Measurements from ENCODE around the gene NDST4.
A peak's percentile ranks its signal among the peaks of the same experiment; 100 is the strongest.

The NDST4 gene

DNA sequence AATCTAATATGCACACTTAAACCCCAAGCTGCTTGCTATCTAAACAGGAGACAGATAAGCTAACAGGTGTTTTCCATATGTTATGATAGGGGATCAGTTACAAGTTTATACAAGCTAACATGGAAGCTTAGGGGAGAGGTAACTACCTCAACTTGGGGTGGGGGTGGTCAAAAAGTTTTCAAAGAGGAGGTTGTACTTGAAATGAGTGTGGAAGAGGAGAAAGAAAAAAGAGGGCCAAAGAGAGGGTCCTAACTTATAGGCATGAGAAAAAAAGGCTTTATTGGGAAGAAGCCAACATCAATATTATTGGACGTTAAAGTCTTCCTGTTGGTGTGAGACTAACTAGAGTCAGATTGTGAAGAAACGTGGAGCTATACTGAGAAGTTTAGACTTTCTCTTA, 205.9 kb downstream of the NDST4 start:
- DNase-seq: no peak

DNA sequence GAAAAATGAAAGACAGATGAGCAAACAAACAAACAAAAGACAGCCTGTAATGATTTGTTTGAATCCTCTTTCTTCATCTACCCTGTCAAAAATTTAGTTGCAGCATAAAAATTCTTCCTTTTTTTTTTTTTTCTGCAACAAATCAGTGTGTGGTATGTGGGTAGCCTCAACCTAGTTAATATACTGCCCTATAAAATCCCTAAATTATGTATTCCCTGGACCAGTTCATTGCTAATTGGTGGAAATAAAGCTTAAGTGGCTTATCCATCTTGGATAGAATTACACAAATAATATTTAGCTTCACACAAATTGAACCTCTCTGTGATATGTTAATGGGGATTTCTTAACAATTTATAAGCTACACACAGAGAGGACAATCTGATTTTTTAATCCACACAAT, 208.4 kb downstream of the NDST4 start:
- no peak for DNase-seq

DNA sequence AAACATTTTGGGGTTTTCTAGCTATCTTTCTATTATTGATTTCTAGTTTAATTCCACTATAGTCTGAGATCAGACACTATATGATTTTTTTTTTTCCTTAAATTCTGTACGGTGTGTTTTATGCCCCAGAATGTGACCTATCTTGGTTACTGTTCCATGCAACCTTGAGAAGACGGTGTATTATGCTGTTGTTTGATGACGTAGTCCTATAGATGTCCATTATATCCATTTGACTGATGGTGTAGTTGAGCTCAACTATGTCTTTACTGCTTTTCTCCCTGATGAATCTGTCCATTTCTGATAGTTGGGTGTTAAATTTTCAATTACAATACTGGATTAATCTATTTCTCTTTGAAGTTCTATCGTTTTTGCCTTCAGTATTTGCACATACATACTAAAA, 212.5 kb downstream of the NDST4 start:
- no peak for DNase-seq

DNA sequence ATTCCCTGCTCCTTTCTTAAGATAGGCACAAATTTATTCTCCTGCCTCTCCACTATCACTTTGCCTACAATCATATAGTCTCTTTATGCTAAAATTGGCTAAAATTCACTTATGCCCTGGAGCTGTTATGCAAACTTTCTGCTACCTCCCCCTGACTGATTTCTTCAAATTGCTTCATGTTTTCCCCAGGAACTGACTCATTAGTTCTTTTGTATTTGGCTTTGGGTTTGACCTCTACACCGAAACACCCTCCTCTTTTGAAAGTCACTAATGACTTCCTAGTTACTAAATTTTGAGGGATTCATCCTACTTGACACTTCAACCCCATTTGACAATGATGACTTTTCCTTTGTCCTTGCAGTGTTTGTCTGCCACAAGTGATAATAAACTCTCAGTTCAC, 222.6 kb downstream of the NDST4 start:
- DNase-seq: no peak

DNA sequence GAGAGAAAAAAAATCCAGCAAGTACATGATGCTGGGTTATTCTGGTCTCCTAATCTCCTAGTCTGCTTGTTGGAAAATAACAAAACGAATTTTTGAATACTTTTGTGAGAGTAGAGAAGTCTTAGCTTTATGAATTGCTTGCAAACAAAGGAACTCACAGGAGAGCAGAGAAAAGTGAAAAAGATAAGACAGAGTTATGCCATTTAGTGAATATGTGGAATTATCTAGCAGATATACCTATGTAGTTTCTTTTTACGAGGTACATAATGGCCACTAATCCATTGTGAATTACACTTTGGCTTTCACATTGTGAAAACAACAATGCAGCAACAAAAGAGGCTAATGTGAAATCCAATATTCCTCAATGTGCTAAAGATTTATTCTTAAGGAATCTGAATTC, 226.7 kb downstream of the NDST4 start:
- no peak for DNase-seq

DNA sequence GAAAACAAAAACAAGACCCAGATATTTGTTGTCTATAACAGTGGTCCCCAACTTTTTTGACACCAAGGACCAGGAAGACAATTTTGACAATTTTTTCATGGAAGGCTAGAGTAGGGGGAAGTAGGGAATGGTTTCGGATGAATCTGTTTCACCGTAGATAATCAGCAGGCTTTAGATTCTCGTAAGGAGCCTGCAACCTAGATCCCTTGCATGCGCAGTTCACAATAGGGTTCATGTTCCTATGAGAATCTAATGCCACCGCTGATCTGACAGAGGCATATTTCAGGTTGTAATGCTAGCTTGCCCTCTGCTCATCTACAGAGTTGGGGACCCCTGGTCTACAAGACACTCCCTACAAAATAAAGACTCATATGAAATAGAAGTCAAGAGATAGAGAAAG, 229.8 kb downstream of the NDST4 start:
- no peak for DNase-seq

DNA sequence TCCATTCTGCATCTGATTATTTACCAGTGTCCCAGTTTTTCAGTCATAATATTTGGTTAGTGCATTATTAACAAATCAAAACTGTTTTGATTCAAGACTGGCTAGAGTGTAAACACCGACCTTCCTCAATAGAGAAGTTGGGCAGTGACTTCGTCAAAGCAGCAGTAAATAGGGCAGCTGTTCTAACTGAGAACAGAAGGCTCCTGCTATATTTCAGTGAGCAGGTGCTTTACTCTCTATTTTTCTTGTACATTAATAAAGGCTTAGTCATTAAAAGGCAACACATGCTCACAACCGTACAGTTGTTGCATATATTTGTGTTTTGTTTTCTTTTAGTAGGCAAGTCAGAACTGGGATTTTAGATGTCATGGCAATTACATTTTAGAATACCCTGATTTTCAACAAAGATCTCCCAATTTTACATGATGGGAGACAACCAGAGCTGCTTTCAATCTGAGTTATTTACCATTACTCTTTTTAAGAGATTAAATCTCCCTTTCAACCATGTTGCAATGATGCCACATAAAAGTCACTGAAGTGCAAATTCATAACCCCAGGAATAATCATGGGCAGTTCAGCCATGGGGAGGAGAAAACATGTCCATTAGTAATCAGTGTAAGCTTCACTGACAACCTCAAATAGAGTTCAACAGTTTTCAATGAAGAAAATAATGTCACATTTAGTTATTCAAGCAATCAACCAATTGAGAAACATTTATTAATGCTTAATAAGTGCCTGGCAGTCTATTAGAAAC, 233.3 kb downstream of the NDST4 start:
- no peak for DNase-seq

DNA sequence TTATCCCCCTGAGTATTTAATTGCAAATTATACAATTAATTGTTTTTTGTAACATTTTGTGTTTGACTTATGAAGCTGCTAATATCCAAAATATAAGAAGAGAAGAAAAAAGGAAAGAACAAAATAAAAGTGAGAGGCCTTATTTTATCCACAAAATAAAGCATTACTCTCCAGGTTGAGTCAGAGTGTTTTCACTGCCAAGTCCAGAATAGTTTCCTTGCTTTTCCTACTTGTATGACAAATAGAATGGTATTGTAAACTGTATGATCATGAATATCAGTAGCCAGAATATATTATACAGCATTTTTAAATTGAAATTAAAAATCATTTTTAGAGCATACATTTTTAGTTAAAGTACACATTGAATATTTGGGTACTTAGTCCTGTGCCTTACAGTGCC, 237.8 kb downstream of the NDST4 start:
- DNase-seq: no peak

DNA sequence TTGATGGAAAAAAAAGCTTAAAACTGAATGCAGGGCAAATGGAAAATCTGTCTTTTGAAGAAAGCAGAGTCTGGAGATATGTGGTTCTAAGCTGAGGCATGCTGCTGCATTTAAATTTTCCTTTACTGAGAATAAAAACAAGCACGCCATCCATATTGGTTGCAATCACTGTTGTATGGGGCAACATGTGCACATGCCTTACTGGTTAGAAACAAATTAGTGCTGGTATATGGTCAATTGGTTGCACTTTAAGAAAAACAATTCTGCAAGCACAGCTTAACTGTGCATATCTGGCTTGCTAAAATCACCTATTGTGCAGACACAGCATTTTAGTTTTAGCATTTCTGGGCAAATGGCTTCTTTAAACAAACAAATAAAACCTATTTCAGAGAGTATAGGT, 239.1 kb downstream of the NDST4 start:
- no peak for DNase-seq

DNA sequence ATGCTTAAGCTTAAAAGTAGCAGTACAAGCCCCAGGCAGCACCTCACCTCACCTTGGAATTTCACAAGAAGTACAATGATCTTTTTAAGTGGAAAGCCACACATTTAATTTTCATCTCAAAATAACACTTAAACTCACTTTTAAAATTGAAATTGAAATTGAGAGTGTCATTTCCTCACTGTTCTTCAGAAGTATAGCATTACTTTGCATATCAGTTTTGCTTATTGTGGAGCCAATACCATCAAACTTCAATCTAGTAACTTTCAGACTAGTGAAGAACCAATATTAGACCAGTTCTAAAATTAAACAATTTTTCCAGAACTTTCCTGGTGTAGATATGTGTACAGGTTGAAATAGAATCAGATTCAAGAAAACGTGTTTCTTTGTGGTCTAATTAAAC, 242.4 kb downstream of the NDST4 start:
- no peak for DNase-seq

DNA sequence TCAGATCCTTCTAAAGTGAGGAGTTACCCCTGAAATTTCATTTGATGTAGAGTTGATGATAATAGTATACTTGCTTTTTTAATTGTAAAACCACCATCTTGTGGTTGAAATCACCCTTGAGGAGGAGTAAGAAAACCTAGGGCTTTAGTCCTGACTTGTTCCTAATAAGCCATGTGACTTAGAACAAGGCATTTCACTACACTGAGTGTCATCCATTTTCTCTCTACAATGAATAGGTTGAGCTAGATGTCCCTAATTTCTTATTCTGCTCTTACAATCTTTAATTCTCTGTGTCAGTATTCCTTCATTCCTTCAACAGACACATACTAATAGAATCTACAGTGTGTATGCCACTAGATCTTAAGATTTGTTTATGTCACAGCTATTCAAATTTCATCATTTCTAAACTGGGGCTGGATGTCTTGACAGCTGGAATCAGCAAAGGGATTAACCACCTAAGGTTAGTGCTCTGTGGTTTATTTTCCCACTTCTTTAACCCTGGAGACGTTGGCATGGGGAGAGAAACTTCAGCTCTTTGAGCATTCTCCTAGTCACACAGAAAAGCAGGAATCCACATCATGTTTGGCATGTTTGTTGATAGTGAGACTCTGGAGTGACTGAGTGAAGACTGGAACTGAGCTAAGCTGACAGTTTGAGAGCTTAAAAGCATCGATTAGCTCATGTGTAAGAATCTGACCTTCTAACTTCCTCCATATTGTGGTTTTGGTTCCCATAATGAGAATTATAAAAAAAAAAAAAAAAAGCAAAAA, 246.3 kb downstream of the NDST4 start:
- DNase-seq: no peak

DNA sequence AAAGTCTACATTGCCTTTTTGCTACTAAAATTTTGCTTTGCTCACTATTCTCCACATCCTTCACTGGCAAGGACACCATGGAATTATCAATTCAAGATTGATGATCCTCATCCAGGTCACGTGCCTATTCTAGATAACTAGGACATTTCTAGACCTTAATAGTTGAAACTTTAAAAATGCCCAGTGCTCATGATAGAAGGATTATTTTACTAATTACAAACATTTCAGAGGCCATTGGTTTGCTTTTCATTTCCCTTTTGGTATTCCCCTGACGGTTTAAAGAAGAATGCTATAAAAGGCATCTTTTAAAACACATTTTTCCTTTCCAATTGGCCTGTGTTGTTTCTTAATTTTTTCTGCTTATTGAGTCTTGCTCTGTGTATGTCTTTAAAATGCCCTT, 249.4 kb downstream of the NDST4 start:
- no peak for DNase-seq

DNA sequence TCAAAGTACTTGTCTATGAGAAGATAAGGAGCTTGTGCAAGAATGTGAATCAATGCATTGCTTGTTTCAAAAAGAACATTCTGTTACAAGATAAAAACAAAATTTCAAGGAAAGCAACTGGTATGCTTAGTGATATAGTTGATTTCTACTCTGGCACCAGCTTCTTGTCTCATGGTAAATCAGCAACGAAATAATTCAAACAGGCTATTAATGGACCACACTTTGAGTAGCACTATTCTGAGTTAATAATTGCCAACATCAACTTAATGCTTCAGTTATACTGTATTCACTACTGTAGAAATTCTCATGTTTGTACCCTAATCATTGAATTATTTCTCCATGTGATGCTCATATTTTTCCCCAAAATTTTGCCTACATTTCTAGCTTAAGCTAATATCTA, 252.6 kb downstream of the NDST4 start:
- DNase-seq: no peak

DNA sequence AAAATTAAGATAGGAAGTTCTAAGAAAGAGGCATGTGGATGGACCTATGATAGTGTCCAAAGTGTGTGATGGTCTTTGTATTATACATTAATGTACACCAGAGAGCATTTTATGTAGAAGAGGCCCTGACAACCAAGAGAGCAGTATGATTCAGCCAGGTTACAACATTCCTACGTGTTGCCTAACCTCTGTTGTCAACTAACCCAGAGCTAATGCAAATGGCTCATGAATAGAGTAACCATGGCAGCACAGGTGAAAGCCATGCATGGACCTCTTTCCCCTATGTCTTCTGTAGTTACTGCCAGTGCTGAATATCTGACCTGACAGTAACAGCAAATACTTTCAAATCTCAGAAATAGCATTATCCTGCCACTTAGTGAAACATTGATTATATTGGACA, 255.6 kb downstream of the NDST4 start:
- no peak for DNase-seq

DNA sequence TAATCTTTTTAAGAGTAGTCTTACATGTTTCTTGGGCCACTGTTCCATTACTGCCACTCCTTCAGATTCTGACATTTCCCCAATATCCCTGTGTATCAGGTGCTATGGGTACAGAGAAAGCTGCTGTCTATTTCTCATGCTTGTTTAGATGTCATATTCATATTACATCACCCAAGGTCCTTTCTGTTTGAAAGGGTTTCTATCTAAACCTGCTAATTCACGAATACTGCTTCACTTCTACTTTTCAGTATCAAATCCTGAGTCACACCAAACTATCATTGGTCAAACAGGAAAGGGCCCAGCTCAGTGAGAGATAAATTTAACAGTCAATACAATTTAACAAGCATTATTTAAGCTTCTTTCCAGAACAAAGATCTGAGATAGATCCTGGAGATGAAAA, 273.4 kb downstream of the NDST4 start:
- no peak for DNase-seq

DNA sequence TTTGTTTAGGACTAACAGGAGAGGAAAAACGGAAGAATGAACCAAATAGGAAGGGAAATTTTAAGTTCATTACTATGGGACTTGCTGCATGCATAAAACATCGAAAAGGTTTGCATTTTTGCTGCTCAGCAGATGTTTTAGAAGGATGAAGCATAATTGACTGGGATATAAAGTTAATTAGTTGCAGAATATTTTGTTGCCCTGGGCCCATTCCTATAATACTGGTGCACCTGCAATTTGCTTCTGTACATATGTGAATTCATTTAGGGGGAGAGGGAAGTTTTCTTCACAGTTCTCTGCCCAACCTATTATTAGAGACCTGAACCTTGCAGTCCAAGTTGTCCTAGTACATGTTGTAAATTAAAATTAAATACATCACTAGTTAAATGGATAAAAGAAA, 282.8 kb downstream of the NDST4 start:
- no peak for DNase-seq

DNA sequence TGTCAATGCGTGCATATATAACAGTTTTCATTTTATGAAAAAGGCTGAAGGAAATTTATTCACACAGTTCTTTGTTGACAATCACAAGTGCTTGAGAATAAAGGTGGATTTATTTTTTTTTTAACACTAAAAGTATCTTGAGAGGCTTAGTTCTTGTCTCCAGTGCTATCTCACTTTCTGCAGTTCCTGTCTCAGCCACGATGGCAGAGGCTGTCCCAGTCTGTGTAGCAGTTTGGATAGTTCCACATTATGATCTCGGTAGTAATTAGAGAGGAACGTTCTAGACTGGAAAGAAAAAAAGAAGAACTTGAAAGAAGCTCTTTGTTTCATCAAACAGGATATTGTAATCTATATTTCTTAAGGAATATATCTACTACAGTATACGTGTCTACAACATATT, 285.8 kb downstream of the NDST4 start:
- DNase-seq: no peak

DNA sequence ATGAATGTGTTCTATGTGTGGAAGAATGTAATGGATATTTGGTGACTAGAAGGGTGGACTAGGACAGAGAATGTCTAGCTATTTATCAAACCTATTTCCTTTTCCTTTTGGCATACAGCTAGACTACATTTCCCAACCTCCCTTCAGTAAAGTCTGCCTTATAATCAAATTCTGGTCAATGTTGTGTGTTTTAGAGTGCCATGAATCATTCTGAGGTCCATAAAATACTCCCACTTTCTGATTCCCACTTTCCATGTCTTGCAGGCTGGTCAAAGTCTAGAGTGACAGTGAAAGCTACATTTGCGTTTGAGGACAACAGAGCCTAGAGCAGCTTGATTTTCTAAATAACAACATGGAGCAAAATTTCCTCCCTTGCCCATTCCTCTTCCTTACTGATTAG, 297.7 kb downstream of the NDST4 start:
- DNase-seq: no peak

DNA sequence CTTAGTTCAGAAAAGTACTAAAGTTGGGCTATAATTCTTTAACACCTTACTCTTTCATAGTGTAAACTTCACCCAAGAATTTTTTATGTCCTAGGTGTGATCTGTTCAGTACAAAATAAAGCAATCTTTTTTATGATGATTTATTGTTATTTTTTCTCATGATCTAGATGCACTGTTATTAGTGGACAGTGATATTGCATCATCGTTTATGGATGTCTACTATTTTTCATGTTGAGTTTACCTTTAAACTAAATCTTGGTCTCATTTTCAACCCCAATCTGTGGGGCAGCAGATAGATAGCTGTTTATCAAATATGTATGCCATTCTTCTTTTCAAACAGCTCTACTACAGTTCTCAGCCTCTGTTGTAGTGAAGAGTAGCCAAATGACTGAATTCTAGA, 299.5 kb downstream of the NDST4 start:
- no peak for DNase-seq

DNA sequence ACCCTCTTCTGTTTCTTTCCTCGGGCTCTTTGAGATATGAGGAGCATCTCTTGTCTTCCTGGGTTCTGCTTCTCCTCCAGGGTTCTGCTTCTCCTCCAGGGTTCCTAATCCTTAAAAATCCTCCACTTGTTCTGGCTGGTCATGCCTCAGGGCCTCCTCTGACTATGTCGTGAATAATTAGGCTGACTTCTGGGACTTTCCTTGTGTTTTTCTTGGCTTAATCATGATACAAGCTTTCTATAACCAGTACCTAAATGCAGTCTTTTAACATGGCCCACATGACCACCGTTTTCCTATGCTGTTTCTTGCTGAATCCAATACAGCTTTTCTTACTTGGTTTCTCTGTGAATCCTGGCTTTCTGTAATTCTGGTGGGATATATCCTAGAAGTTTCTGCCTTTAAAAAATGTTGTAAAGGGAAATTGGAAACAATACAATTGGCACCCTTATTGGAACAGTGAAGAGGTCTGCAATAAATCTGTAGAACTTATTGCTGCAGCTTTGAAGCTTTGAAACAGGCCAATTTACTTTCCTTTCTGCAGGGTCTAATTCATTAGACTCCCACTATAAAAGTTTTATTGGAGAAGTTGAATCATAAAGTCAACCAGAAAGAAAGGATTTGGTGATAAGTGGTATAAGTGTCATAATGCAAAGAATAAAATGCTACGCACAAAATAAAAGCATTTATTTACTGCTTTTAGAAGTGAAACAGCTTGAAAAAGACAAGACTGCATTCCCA, 301.7 kb downstream of the NDST4 start:
- DNase-seq: no peak

DNA sequence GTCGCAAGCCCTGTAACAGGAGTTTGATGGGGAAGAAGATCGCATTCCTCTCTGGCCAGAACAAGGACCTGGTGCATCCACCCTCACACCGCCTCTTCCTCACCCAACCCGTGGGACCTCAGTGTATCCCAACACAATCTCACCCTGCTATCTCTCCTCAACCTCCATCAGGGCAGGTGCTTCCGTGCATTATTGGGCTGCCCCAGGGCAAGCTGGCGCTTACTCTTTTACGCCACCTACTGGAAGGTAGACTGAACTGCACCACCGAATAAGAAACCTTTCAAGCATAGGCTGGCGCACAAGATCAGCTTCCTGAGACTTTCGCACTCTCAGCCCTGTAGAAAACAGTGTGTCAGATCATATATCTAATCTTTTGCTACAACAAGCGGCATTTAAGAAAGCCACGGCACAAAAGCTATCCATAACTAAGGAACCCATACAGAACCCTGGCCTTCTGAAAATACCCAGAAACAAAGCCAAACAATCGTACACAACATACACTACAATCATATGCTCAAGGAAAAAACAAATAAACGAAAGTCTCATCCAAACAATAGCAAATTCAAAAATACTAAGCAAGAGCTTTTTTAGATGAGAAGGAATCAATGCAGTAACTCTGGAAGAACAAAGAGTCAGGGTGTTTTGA, 305.5 kb downstream of the NDST4 start:
- DNase-seq: peak in 17 of 51 donors; percentile 0 to 21 (median 4)

DNA sequence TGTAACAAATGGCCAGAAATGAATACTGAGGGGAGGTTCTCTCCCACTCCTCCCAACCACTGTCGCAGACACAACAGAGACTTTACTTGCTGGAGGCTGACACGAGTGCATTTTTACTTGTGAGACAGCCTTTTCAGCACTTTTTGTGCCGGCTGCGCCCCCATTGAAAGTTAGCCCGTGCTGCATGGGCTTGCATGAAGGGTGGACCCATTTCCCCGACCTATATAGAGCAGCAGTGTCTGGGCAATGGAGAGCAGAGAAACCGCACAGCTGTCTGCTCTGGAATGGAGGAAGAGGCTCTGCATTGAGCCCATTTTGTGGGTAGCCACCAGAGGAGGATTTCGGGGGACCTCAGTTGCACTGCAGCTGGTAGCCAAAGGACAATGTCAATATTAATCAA, 306.1 kb downstream of the NDST4 start:
- no peak for DNase-seq

Measured in hypothalamus (tissue), 51 donors.